NCI-H187 treated with DMSO at 0.1 percent for 48 hours (cell line): ENCODE measurements around the gene DMD.
"Not testable (repeated sequence)": the region's sequence is repeated elsewhere in the genome, so short reads cannot be mapped to it uniquely, and the experiment has no call there.

Experiments
- DNase-seq: peaks from one replicate; lab custom pipeline; 2025; lab: John Stamatoyannopoulos, UW

Gene DMD

GRCh38 chrX:32472364-32472763 lies 739.0 kb downstream of the DMD start:
- DNase-seq: no peak

DNA sequence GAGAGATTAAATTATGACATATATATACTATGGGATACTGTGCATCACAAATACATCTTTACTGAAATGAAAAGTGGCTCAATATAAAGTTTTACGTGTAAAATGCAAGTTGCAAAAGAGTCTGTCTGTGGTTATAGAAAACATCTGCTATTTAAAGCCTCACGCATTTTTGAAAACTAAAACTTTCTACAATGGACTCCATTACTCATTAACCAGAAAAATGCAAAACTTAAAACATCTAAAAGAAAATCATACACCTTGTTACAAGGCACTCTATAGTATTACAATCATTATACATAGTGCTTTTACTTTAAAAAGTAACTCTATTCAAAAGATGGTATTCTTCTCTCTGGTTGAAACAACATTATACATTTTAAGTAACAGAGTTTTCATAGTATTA lies 755.6 kb downstream of the DMD start:
- no peak for DNase-seq

DNA sequence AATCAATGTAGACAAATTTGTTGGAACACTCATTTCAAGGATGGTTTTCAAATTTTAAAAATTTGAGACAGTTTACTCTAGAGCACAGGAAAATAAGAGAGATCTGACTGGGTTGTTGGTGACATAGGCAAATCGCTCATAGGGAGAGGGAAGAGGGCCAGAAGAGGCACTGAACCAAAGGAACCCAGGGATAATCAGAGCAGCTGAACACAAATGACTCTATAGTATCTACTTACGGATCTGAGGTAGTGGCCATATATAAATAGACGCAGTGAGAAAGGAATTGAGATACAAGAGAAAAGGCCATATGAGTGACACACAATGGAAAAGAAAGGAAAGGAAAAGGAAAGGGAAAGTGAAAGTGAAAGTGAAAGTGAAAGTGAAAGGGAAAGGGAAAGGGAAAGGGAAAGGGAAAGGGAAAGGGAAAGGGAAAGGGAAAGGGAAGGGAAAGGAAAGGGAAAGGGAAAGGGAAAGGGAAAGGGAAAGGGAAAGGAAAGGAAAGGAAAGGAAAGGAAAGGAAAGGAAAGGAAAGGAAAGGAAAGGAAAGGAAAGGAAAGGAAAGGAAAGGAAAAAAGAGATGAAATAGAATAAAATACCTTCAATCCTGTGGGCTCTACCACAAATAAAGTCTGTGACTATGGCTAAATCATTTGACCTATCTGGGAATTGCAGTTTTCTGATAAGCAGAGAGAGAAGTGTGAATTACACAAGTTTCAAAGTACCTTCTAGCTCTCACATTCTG lies 759.2 kb downstream of the DMD start:
- no peak for DNase-seq

DNA sequence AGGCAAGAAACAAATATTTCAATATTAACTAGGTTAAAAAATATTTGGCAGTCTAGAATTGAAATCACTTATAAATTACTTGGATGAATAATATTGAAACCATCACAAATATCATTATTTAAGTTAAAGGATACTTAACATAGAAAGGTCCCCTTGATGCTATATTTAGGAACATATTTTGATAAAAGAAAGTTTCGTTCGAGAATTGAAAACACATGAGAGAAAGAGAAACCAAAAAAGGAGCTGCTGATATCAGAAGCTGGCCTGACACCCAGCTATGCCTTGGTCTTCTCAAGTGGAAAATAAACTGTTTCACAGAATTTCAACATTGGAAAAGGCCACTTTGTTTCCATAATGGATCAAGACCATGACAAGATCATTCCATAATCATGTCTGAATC lies 762.4 kb downstream of the DMD start:
- DNase-seq: no peak

DNA sequence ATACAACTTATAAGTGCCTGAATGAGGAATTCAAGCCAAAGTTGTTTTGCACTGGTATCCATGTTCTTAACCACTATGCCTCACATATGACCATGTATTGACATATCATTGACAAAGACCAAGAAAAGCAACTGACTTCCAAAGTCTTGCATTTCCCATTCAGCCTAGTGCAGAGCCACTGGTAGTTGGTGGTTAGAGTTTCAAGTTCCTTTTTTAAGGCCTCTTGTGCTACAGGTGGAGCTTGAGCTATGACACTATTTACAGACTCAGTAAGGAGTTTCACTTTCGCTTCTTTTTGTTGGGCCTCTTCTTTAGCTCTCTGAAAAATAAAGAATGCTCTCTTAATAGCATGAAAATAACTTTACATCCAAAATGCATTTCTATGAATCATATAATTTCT lies 763.0 kb downstream of the DMD start:
- DNase-seq: no peak

GRCh38 chrX:32447640-32448039 lies 763.7 kb downstream of the DMD start:
- no peak for DNase-seq

DNA sequence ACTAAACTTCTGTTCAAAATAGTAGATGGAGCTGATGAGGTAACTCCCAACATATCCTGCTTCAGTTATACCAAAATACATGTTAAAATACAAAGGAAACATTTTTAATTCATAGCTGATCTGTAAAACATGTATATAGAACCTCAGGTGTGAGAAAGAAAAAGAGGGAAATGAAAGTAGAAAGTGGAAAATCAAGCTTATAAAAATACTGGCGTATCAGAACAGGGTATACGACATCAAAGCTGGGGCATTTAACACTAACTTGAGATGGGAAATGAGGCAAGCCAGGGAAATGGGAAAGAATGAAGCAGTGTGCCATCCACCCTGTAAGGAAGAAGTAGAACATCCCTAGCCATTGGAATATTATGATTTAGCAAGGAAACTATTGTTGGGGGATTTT lies 767.5 kb downstream of the DMD start:
- no peak for DNase-seq

DNA sequence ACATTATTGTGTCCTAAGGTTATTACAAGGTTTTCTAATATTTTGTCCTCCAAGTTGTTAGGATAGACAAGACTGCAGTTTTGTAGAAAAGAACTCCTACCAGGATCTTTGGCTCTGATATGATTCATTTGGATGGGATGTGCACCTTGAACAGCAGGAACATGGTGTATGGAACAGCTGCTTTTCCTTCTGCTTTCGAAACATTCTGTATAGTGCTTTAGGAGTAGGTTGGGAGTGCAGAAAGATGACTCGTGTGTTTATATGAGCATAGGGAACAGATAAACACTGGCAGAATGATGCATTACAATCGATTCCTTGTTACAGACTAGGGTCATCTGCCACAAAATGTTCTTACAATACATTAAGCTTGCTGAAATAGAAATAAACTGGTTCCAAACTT lies 790.1 kb downstream of the DMD start:
- DNase-seq: no peak

DNA sequence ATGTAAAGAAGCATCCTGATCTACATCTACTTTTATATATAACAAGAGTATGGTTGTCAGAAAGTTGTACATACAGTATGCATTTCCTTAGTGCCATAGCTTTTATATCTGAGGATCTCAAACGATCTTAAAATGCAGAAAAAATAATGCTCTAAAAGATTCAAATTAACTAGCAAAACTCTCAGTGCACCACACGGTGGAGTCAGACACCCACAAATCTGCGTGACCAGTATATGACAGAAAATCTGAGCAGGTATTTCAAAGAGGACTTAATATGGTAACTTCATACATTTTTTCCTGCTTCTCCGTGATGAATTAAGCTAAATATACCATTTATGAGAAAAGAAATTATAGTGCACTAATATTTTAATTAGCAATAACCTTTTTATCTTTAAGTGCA lies 803.0 kb downstream of the DMD start:
- no peak for DNase-seq

DNA sequence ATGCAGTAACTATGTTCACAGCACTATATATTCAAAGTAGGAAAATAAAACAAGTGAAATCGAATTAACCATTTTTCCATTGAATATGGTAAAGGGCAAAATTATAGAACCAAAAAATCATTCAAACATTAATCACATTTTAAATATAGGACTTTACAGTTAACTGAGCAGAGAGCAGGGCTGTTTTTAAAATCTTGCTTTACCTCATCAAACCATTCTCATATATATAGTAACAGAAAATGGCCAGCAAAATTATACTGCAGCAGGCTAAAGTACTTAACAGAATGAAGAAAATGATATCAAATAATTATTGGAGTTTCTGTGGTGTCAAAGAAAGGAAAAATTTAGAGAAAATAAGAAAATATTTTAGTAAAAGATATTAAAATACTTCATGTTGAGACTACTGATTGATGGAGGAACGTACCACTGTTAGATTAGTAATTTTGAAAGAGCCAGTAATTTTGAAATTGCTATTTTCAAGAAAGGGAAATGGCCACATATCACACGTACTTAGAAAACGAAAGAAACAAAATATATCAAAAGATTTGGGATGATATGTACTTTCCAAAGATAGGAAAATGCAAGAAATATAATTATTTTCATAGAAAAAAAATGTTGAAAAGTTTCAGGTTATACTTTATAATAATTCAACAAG lies 813.7 kb downstream of the DMD start:
- no peak for DNase-seq

DNA sequence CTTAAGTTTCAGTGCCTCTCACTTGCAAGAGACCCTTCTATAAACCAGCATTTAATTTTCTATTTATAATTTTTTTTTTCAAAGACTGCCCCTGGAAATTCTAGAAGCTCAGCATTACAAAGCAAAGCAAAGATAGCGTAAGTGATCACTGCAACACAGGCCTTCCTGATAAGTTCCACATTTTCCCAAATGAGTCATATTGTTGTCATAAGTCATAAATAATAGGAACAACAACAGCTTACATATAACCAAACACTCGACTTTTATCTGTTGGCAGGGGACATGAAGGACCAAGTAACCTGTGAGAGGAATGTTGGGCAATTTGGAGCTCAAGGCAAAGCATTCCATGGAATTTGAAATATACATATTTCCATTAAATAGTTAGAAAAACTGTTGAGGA lies 815.5 kb downstream of the DMD start:
- DNase-seq: no peak

DNA sequence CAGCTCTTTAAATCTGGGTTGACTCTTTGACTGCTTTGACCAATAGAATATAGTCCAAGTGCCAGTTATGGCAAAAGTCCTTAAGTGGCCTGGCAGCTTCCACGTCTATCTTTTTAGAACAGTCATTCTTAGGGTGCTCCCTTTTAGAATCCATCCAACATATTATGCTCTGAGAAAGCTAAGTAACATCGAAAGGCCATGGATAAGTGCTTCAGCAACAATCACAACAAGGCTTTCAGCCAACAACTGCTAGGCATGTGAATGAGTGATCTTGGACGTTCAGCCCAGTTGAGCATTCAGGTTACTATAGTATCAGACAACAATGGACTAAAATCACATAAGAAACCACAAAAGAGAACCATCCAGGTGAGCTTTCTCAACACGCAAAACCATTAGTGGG lies 818.7 kb downstream of the DMD start:
- no peak for DNase-seq

- DNase-seq: no peak
Measured at GRCh38 chrX:32370456-32371205, 840.7 kb downstream of the DMD start.

- no peak for DNase-seq
Measured at GRCh38 chrX:32293962-32294700, 917.2 kb downstream of the DMD start.

DNA sequence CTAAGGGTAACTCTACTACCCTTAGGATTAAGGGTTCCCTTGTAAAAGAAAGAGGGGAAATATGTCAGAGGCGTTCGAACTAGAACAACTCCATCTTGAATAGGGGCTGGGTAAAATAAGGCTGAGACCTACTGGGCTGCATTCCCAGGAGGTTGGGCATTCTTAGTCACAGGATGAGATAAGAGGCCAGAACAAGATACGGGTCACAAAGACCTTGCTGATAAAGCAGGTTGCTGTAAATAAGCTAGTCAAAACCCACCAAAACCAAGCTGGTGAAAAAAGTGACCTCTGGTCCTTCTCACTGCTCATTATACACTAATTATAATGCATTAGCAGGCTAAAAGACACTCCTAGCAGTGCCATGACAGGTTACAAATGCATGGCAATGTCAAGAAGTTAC lies 922.0 kb downstream of the DMD start:
- DNase-seq: no peak

- DNase-seq: no peak
Measured at GRCh38 chrX:32281853-32282252, 929.5 kb downstream of the DMD start.

DNA sequence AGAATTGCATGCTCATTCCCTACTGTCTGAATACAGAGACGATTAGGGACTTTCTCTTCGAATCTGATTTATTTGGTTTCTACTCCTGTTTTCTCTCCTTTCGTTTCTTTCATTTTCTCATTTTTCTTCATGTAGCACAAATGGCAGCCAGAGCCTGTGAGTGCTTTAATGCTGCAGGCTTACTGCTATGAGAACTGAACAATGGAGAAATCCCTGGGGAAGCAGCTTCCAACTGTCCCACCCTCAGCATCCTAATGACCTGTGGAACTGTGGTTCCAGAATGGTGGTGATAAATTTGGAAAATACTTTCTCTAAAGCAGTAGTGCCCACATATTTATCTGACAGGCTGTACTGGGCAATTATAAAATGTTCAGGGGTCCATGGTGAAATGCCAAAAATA lies 930.4 kb downstream of the DMD start:
- no peak for DNase-seq

DNA sequence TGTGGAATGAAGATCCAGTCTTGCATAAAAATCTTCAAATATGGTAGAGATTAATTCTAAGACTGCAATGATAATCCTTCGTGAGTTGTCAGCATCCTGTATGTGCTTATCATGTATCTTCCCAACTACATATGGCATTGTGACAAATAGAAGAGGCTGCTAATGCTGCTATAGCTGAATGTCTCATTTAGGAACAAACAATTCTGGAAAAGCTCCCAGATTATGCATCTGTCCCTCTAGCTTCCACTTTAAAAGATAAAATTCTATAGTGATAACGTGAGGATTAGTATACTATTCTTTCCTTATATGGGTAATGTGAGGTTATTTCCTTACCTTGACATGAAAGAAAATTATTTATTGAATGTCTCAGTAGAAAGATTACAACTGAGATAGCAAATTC lies 930.9 kb downstream of the DMD start:
- no peak for DNase-seq

- no peak for DNase-seq
Measured at GRCh38 chrX:32276153-32276552, 935.2 kb downstream of the DMD start.

DNA sequence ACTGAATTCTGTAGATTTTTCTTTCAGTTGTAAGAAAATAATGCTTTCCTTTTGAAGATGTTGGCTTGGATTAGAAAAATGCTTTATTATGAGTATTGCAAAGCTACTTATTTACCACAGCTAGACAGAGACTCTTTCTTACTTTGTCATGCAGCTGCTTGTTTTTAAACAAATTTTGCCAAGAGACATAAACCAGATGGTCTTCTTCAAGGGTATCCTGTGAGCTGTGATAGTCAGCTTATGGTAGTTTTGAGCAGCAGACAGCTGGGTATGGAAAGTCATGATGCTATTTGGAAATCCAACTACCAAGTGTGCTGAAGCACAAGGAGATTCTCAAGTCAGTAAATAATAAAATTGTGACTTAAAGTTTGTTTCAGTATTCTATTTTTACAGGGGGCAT lies 941.5 kb downstream of the DMD start:
- no peak for DNase-seq

DNA sequence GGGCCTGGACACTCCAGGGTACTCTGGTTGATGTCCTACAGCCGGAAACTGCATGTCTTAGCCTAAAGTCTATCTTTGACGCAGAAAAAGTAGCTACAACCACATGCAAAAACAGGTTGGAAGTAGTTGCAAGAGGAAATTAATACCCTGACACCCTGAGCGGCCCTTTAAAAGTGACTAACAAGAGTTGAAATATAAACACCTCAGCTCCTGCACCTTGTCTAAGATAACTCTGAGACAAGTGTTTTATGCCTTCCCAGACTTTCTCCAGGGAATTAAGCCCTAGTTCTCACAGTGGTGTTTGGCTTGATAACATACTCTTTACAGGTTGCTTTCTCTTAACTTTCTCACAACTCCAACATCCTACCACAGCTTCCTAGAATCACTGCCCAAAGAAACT lies 943.1 kb downstream of the DMD start:
- no peak for DNase-seq

DNA sequence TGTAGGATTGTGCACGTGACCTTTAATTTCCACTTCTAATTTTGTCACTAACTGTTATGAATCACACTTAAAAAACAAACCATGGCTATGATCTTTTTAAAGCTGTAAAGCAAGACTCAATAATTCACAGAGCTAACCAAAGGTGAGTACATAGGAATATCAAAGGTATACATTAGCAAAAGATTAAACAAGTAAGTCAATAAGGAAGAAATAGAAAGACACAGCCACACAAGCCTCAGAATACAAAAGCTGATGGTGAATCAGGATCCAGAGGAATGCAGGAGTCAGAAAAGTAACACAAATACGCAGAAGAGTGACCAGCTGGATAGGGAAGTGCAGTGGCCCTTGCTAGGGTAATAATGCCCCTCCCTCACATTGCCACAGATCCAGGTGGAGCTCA lies 943.6 kb downstream of the DMD start:
- no peak for DNase-seq

- DNase-seq: not testable (repeated sequence)
Measured at GRCh38 chrX:32246675-32247074, 964.7 kb downstream of the DMD start.
